ENCODE measurements around the gene PLEKHG3. TPM values are rescaled to one million over a fixed set of nuclear protein-coding genes. Genes with fewer than 3 reads are reported as not detected.

The PLEKHG3 gene
- total RNA-seq, 1 experiment from 2014 or later = 75.3 TPM

- TF ChIP-seq ATF2 (CRISPR knock-in tag; IDR thresholded peaks at IDR 0.05; ENCODE audit: borderline replicate concordance, low read depth) = no peak
- TF ChIP-seq RORB (CRISPR knock-in tag; IDR thresholded peaks at IDR 0.05) = no peak
- no peak for TF ChIP-seq GTF2I (CRISPR knock-in tag; conservative IDR thresholded peaks at IDR 0.05)
- no peak for TF ChIP-seq TEAD4 (CRISPR knock-in tag; IDR thresholded peaks at IDR 0.05)
Observed at GRCh38 chr14:64696355-64696857, 7.8 kb upstream of the PLEKHG3 start (continued).

GRCh38 chr14:64698903-64699302 lies 5.3 kb upstream of the PLEKHG3 start:
- peak overlapping the region; percentile 61; the same call in 1 of the 2 replicates for H3K27ac Mint-ChIP-seq
- TF ChIP-seq KAT7 (CRISPR knock-in tag; IDR thresholded peaks at IDR 0.05; ENCODE audit: borderline replicate concordance) = no peak
- no peak for TF ChIP-seq NFE2L1 (CRISPR knock-in tag; IDR thresholded peaks at IDR 0.05)
- no peak for TF ChIP-seq ZNF263 (CRISPR knock-in tag; IDR thresholded peaks at IDR 0.05; ENCODE audit: low read depth)
- TF ChIP-seq FOXP4 (CRISPR knock-in tag; IDR thresholded peaks at IDR 0.05) = no peak
- TF ChIP-seq IRF2 (CRISPR knock-in tag; IDR thresholded peaks at IDR 0.05; ENCODE audit: borderline replicate concordance, low read depth) = no peak
- no peak for TF ChIP-seq OVOL2 (CRISPR knock-in tag; IDR thresholded peaks at IDR 0.05; ENCODE audit: borderline replicate concordance)
- no peak for TF ChIP-seq TEAD4 (CRISPR knock-in tag; IDR thresholded peaks at IDR 0.05)
- TF ChIP-seq ZNF121 (CRISPR knock-in tag; IDR thresholded peaks at IDR 0.05) = peak; percentile 70; the same call in 1 of the 2 replicates
- POLR2A ChIA-PET = interaction anchor here (0.5 to 1.3 kb wide), 6 partner anchors 8 to 27 kb away, joined by 3 to 5 read pairs (median 4); no protein-coding TSS in a partner anchor
- H3K4me1 Mint-ChIP-seq = peaks cover 64% of the 10 kb centered on the region
- DNase-seq (ENCODE audit: low spot score) (no peak), ATAC-seq (0 out of 2 replicates have a peak, but pooled peaks have one; percentile 1)
- CTCF ChIA-PET = interaction anchor here (0.6 to 3.1 kb wide), 13 partner anchors 13 to 289 kb away, joined by 3 to 17 read pairs (median 5); no protein-coding TSS in a partner anchor
- no peaks in the 10 kb centered on the region for H3K36me3 Mint-ChIP-seq
- H3K4me3 Mint-ChIP-seq = no peak overlapping the region
- no peaks in the 10 kb centered on the region for H3K9me3 Mint-ChIP-seq
- no peaks in the 10 kb centered on the region for H3K27me3 Mint-ChIP-seq (ENCODE audit: low read depth)

GRCh38 chr14:64700290-64700689 lies 3.9 kb upstream of the PLEKHG3 start:
- H3K27me3 Mint-ChIP-seq (ENCODE audit: low read depth) = no peaks in the 10 kb centered on the region
- H3K36me3 Mint-ChIP-seq = no peaks in the 10 kb centered on the region
- ATAC-seq (no peak), DNase-seq (ENCODE audit: low spot score) (no peak)
- H3K9me3 Mint-ChIP-seq = no peaks in the 10 kb centered on the region
- H3K4me3 Mint-ChIP-seq = no peak overlapping the region
- peak overlapping the region; percentile 23 for H3K27ac Mint-ChIP-seq
- peaks cover 61% of the 10 kb centered on the region for H3K4me1 Mint-ChIP-seq
- CTCF ChIA-PET = interaction anchor here (3.1 kb wide), 1 partner anchor 64 kb away, joined by 11 read pairs; no protein-coding TSS in a partner anchor
- TF ChIP-seq CREM (CRISPR knock-in tag; IDR thresholded peaks at IDR 0.05) = no peak
- TF ChIP-seq USF1 (CRISPR knock-in tag; IDR thresholded peaks at IDR 0.05) = no peak
- no peak for TF ChIP-seq NR3C1 (CRISPR knock-in tag; conservative IDR thresholded peaks at IDR 0.05; ENCODE audit: low read depth)
- TF ChIP-seq FOXJ3 (CRISPR knock-in tag; IDR thresholded peaks at IDR 0.05; ENCODE audit: borderline replicate concordance) = no peak
- no peak for TF ChIP-seq SMAD3 (CRISPR knock-in tag; IDR thresholded peaks at IDR 0.05; ENCODE audit: borderline replicate concordance)
- TF ChIP-seq RORB (CRISPR knock-in tag; IDR thresholded peaks at IDR 0.05) = no peak
- TF ChIP-seq ZNF416 (CRISPR knock-in tag; IDR thresholded peaks at IDR 0.05) = no peak
- POLR2A ChIA-PET = no interaction called here

GRCh38 chr14:64700894-64701293 lies 3.3 kb upstream of the PLEKHG3 start:
- Mint-ChIP-seq H3K4me1 (peaks cover 67% of the 10 kb centered on the region), H3K36me3 (no peaks in the 10 kb centered on the region), H3K27me3 (ENCODE audit: low read depth) (no peaks in the 10 kb centered on the region), H3K4me3 (peak overlapping the region; percentile 47; the same call in 1 of the 2 replicates), H3K9me3 (no peaks in the 10 kb centered on the region), H3K27ac (peak overlapping the region; percentile 93)
- ChIA-PET POLR2A (no interaction called here), CTCF (interaction anchor here (1.6 kb wide), 1 partner anchor 29 kb away, joined by 3 read pairs; no protein-coding TSS in a partner anchor)
- no peak for ATAC-seq
- DNase-seq (ENCODE audit: low spot score) = no peak
- TF ChIP-seq ZNF138 (CRISPR knock-in tag; conservative IDR thresholded peaks at IDR 0.05) = no peak
- TF ChIP-seq ELF4 (CRISPR knock-in tag; IDR thresholded peaks at IDR 0.05; ENCODE audit: low read depth) = no peak
- TF ChIP-seq HMGXB4 (CRISPR knock-in tag; IDR thresholded peaks at IDR 0.05) = no peak
- no peak for TF ChIP-seq ZNF512 (CRISPR knock-in tag; IDR thresholded peaks at IDR 0.05; ENCODE audit: borderline replicate concordance)

Measured in WTC11 (cell line).